GM19238 (cell line): ENCODE results near the gene CCDC106.

ENCODE experiments used
- DNase-seq: peaks from one replicate; pipeline ENCODE4 v3.0.0; 2011; ENCODE audit warnings: low spot score; ENCODE audit not compliant: insufficient read length

Gene CCDC106

GRCh38 chr19:55681131-55682092 lies 33.4 kb downstream of the CCDC106 start:
- DNase-seq: no peak

GRCh38 chr19:55683449-55684261 lies 35.6 kb downstream of the CCDC106 start:
- DNase-seq: no peak

DNA sequence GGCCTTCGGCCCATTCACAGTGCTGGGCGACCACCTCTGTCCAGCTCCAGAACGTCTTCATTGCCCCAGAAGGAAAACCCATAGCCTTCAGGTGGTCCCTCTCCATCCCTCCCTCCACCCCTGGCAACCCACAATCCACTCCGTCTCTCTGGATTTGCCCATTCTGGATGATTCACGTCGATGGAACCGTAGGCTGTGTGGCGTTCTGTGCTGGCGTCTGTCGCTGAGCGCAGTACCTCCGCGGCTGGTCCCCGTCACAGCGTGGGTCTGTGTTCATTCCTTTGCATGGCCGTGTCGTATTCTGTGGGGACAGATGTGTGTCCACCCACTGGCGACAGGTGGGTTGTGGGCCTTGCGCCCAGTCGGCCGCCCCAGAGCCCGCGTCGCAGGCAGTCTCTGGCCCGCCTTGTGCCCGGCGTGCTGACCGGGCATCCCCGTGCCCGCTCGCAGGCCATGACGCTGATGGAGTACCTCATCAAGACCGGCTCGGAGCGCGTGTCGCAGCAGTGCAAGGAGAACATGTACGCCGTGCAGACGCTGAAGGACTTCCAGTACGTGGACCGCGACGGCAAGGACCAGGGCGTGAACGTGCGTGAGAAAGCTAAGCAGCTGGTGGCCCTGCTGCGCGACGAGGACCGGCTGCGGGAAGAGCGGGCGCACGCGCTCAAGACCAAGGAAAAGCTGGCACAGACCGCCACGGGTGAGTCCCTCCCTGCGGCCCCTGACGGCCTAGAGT lies 37.1 kb downstream of the CCDC106 start:
- no peak for DNase-seq

GRCh38 chr19:55685776-55686175 lies 37.8 kb downstream of the CCDC106 start:
- no peak for DNase-seq

GRCh38 chr19:55686311-55687050 lies 38.5 kb downstream of the CCDC106 start:
- no peak for DNase-seq

DNA sequence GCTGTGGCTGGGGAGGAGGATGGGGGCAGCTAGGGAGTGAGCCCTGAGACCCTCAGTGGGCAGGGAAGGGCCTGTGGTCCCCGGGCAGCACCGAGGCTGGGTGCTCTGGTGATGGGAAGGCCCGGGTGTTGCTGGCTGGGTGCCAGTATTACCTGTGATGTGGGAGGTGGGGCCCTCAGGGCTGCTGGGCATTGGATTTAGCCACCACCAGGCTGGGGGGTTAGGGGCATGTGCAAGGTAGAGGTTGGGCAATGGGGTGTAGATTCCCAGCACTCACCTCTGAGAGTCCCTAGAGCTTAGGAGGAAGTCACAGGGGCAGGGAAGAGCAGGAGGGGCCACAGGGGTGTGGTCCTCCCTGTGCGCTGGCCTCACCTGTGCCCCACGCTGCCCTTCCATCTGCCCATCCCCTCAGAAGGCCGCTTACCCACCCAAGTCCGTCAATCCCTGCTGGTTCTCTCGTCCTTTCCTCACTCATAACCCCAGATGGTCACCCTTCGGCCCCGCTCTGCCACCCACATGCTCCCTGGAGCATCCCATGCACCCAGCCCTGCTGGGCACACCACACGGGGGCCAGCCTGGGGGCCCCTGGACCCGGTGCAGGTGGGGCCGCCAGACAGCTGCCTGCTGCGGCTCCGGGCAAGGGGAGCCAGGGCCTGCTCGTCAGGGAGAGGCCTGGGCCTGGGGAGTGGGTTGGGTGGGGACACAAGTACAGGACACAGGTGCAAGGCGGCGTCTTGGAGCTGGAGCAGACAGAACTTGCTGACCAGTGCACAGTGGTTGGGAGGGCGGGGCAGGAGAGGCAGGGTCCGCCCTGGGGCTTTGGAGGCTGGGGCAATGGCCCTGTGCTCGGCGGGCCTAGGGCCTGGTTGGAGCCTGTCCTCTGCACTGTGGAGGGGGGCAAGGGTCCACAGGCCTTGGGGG lies 39.5 kb downstream of the CCDC106 start:
- no peak for DNase-seq

- DNase-seq: no peak
Measured at GRCh38 chr19:55688422-55689218, 40.6 kb downstream of the CCDC106 start.

GRCh38 chr19:55689411-55690108 lies 41.5 kb downstream of the CCDC106 start:
- no peak for DNase-seq

GRCh38 chr19:55690109-55690768 lies 42.2 kb downstream of the CCDC106 start:
- DNase-seq: no peak

GRCh38 chr19:55690769-55691545 lies 42.9 kb downstream of the CCDC106 start:
- no peak for DNase-seq

GRCh38 chr19:55691561-55692481 lies 43.8 kb downstream of the CCDC106 start:
- DNase-seq: no peak

DNA sequence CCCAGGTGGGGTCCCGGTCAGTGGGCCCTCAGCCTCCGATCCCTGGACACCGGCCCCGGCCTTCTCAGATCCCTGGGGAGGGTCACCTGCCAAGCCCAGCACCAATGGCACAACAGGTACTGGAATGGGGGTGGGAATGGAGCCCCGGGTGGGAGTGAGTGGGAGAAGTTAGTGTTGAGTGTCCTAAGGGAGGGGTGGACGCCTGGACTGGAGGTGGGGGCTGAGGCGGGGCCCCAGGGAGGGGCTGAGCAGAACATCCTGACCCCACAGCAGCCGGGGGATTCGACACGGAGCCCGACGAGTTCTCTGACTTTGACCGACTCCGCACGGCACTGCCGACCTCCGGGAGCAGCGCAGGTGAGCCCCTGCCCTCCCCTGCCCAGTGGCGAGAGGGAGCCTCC lies 44.7 kb downstream of the CCDC106 start:
- no peak for DNase-seq

GRCh38 chr19:55693336-55693974 lies 45.4 kb downstream of the CCDC106 start:
- no peak for DNase-seq

DNA sequence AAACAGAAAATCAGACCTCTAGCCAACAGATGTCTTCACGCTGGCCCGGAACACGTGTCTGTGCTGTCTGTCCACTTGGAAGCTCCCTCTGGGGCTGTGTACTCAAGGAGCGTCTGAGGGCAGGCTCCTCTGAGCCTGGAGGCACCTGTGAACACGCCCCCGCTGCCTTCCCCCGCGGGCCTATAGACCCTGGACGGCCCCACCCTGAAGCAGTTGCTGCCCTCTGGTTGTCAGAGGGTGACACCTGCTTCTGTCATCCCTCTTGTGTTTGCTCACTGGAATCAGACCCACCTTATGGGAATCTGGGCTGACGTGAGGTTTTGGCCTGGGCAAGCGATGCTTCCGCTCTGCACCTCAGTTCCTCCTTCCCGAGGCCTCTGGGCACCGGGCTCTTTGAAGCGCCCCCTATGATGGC lies 46.2 kb downstream of the CCDC106 start:
- DNase-seq: no peak
